H1 (cell line): Measurements from ENCODE around the gene PTGER3. TPM values are rescaled to one million over a fixed set of nuclear protein-coding genes. Genes with fewer than 3 reads are reported as not detected.

Source experiments
- CTCF ChIA-PET: fragments of 300-600 bp; sonication (Branson Sonifier 250); formaldehyde crosslinking; loops from one replicate; lab custom pipeline; 2021; ENCODE audit not compliant: partially characterized antibody; lab: Charles Lee
- POLR2A ChIA-PET: fragments of 300-600 bp; sonication (Branson Sonifier 250); formaldehyde crosslinking; loops from one replicate; lab custom pipeline; 2021; ENCODE audit warnings: inconsistent platforms; ENCODE audit not compliant: partially characterized antibody; lab: Charles Lee
- DNase-seq, 2 experiments: peaks; one replicate each; pipeline versions ENCODE4 v3.0.0 to v3.0.0-alpha.2; 2010 to 2022; ENCODE audit warnings: low spot score in 2 of 2, low read depth in 1 of 2, mixed read lengths in 1 of 2
- FAIRE-seq: peaks from 2 replicates; lab custom pipeline; 2011; peaks lifted over from hg19 to GRCh38; lab: Jason Lieb, UNC
- H2AFZ ChIP-seq: 2 replicates; pipeline ENCODE4 v1.8.1; 2012; ENCODE audit warnings: low read length, inconsistent platforms
- H2AK5ac ChIP-seq: 2 replicates; pipeline ENCODE4 v1.6.1; 2013; ENCODE audit warnings: low read depth, low read length
- H2BK120ac ChIP-seq: replicated peaks from 2 replicates; pipeline ENCODE3; 2013; ENCODE audit warnings: low read depth, low read length, inconsistent platforms
- H2BK12ac ChIP-seq: 2 replicates; pipeline ENCODE4 v1.6.1; 2013; ENCODE audit warnings: low read depth, low read length
- H2BK15ac ChIP-seq: 2 replicates; pipeline ENCODE4 v1.6.1; 2013; ENCODE audit warnings: low read length
- H2BK20ac ChIP-seq: 2 replicates; pipeline ENCODE4 v1.6.1; 2013; ENCODE audit warnings: low read length
- H2BK5ac ChIP-seq: 2 replicates; pipeline ENCODE4 v1.6.1; 2013; ENCODE audit warnings: low read depth, low read length
- H3K14ac ChIP-seq: 2 replicates; pipeline ENCODE4 v1.6.1; 2013; ENCODE audit warnings: inconsistent platforms; ENCODE audit not compliant: insufficient read length
- H3K18ac ChIP-seq: 2 replicates; pipeline ENCODE4 v1.6.1; 2013; ENCODE audit warnings: low read length; ENCODE audit errors: extremely low read depth
- H3K23ac ChIP-seq: 2 replicates; pipeline ENCODE4 v1.6.1; 2013; ENCODE audit warnings: inconsistent platforms; ENCODE audit not compliant: insufficient read length
- H3K23me2 ChIP-seq: 2 replicates; pipeline ENCODE4 v1.6.1; 2013; ENCODE audit warnings: low read depth, low read length
- H3K27ac ChIP-seq: 2 replicates; pipeline ENCODE4 v1.6.1; 2011; ENCODE audit warnings: low read depth, low read length, inconsistent platforms
- H3K27me3 ChIP-seq, 4 experiments: replicated peaks in 1 of 4; 1 replicate in 1 of 4; 2 replicates in 3 of 4; pipeline versions ENCODE4 v1.6.1 to v1.8.1; 2011 to 2013; ENCODE audit warnings: low read length in 3 of 4, mild to moderate bottlenecking in 3 of 4, inconsistent platforms in 2 of 4, mixed read lengths in 2 of 4, moderate library complexity in 1 of 4; ENCODE audit not compliant: control insufficient read depth in 3 of 4, insufficient read depth in 3 of 4; ENCODE audit errors: extremely low read depth in 1 of 4
- H3K36me3 ChIP-seq, 4 experiments: 2 replicates each; pipeline versions ENCODE4 v1.6.1 to v1.8.1; 2011 to 2013; ENCODE audit warnings: mild to moderate bottlenecking in 4 of 4, low read length in 3 of 4, moderate library complexity in 2 of 4, control low read depth in 1 of 4, inconsistent platforms in 1 of 4; ENCODE audit not compliant: insufficient read depth in 4 of 4, control insufficient read depth in 2 of 4
- H3K4ac ChIP-seq: replicated peaks from 2 replicates; pipeline ENCODE3; 2013; ENCODE audit warnings: low read length, low read depth, mixed read lengths, inconsistent platforms; ENCODE audit not compliant: insufficient read length
- H3K4me1 ChIP-seq, 4 experiments: replicated peaks in 1 of 4; 1 replicate in 1 of 4; 2 replicates in 3 of 4; pipeline versions ENCODE4 v1.6.1 to v1.8.1; 2011 to 2013; ENCODE audit warnings: low read length in 3 of 4, inconsistent platforms in 2 of 4, mixed read lengths in 1 of 4; ENCODE audit not compliant: insufficient read depth in 4 of 4, control insufficient read depth in 3 of 4
- H3K4me2 ChIP-seq, 2 experiments: 2 replicates each; pipeline versions ENCODE4 v1.6.1 to v1.8.1; 2011 to 2013; ENCODE audit warnings: low read depth in 2 of 2, low read length in 2 of 2, control low read depth in 1 of 2, inconsistent platforms in 1 of 2, mild to moderate bottlenecking in 1 of 2; ENCODE audit not compliant: insufficient read depth in 1 of 2
- H3K4me3 ChIP-seq, 4 experiments: fragments of 200-600, 300-600 bp in 1 of 4; sonication (generic), shearing (Covaris generic), sonication (Bioruptor Twin) in 1 of 4; 2 replicates each; pipeline versions ENCODE4 v1.5.1 to v1.8.1; 2011 to 2016; ENCODE audit warnings: low read length in 4 of 4, low read depth in 3 of 4, control low read depth in 2 of 4, inconsistent platforms in 2 of 4, mild to moderate bottlenecking in 2 of 4, mixed read lengths in 1 of 4, moderate library complexity in 1 of 4; ENCODE audit not compliant: insufficient read depth in 2 of 4; ENCODE audit errors: extremely low read depth in 1 of 4
- H3K56ac ChIP-seq: replicated peaks from 2 replicates; pipeline ENCODE3; 2013; ENCODE audit warnings: low read depth, mild to moderate bottlenecking, mixed read lengths, low read length, inconsistent platforms; ENCODE audit not compliant: insufficient read length
- H3K79me1 ChIP-seq: 2 replicates; pipeline ENCODE4 v1.6.1; 2013; ENCODE audit warnings: low read depth, low read length, control low read depth
- H3K79me2 ChIP-seq, 2 experiments: 2 replicates each; pipeline versions ENCODE4 v1.6.1 to v1.8.1; 2012 to 2013; ENCODE audit warnings: low read length in 2 of 2, mild to moderate bottlenecking in 2 of 2, inconsistent platforms in 1 of 2; ENCODE audit not compliant: insufficient read depth in 2 of 2, control insufficient read depth in 1 of 2
- H3K9ac ChIP-seq, 4 experiments: replicated peaks in 1 of 4; 1 replicate in 1 of 4; 2 replicates in 3 of 4; pipeline versions ENCODE4 v1.6.1 to v1.8.1; 2011 to 2013; ENCODE audit warnings: low read depth in 3 of 4, low read length in 3 of 4, control low read depth in 2 of 4, mild to moderate bottlenecking in 2 of 4, moderate library complexity in 2 of 4, inconsistent platforms in 1 of 4; ENCODE audit errors: extremely low read depth in 1 of 4
- H3K9me3 ChIP-seq, 2 experiments: 2 replicates each; pipeline versions ENCODE4 v1.6.1 to v1.8.1; 2012 to 2013; ENCODE audit warnings: mild to moderate bottlenecking in 2 of 2, moderate library complexity in 2 of 2, control low read depth in 1 of 2, inconsistent platforms in 1 of 2, low read depth in 1 of 2, low read length in 1 of 2, mixed read lengths in 1 of 2; ENCODE audit not compliant: insufficient read depth in 2 of 2
- H4K20me1 ChIP-seq, 2 experiments: replicated peaks in 1 of 2; 2 replicates each; pipeline versions ENCODE3 to v1.8.1; 2011 to 2013; ENCODE audit warnings: inconsistent platforms in 2 of 2, low read length in 2 of 2, mild to moderate bottlenecking in 1 of 2; ENCODE audit not compliant: insufficient read depth in 2 of 2, control insufficient read depth in 1 of 2
- H4K5ac ChIP-seq: 2 replicates; pipeline ENCODE4 v1.6.1; 2013; ENCODE audit warnings: low read length, low read depth, mixed read lengths, inconsistent platforms; ENCODE audit not compliant: insufficient read length
- H4K8ac ChIP-seq: 2 replicates; pipeline ENCODE4 v1.8.0; 2013; ENCODE audit warnings: mild to moderate bottlenecking, moderate library complexity, low read length, inconsistent platforms; ENCODE audit not compliant: insufficient read depth; ENCODE audit errors: extremely low read depth
- H4K91ac ChIP-seq: replicated peaks from 2 replicates; pipeline ENCODE3; 2013; ENCODE audit warnings: low read length, mixed read lengths, inconsistent platforms; ENCODE audit not compliant: insufficient read length
- JUN ChIP-seq: IDR thresholded peaks from 2 replicates; pipeline ENCODE4 v1.6.1; 2011; ENCODE audit warnings: low read depth, mild to moderate bottlenecking, improper control_type of control experiment, low read length
- KDM1A ChIP-seq: fragments of 200-600, 300-600 bp; sonication (generic); IDR thresholded peaks from 2 replicates; pipeline ENCODE4 v1.7.1; 2016; ENCODE audit warnings: mild to moderate bottlenecking, low read length, borderline replicate concordance
- KDM5A ChIP-seq: fragments of 200-600 bp; IDR thresholded peaks from 2 replicates; pipeline ENCODE4 v1.7.1; 2012; ENCODE audit warnings: mild to moderate bottlenecking, low read length, inconsistent platforms, mixed read lengths
- SIN3A ChIP-seq, 2 experiments: IDR thresholded peaks in 1 of 2; conservative IDR thresholded peaks in 1 of 2; 2 replicates each; pipeline ENCODE4 v1.6.1; 2011 to 2012; ENCODE audit warnings: low read length in 2 of 2, improper control_type of control experiment in 1 of 2, low read depth in 1 of 2, mild to moderate bottlenecking in 1 of 2
- ZNF274 ChIP-seq: IDR thresholded peaks from 2 replicates; pipeline ENCODE4 v1.7.0; 2012; ENCODE audit warnings: low read length, borderline replicate concordance; ENCODE audit errors: extremely low read depth
- WGBS, 2 experiments: shearing (Covaris generic) in 1 of 2; methylation state at CpG; one replicate each; pipeline versions ENCODE4 v1.1.6 to v1.1.7; 2013 to 2015; ENCODE audit warnings: low lambda C conversion rate in 2 of 2, mixed read lengths in 2 of 2, inconsistent platforms in 1 of 2, low coverage in 1 of 2, missing lambda C conversion rate in 1 of 2; ENCODE audit not compliant: insufficient replicate concordance in 2 of 2, insufficient coverage in 1 of 2, insufficient read length in 1 of 2; ENCODE audit errors: extremely low coverage in 1 of 2, missing lambda C conversion rate in 1 of 2; 5-methylcytosine and 5-hydroxymethylcytosine counted together
- polyA plus RNA-seq, 7 experiments: library from polyadenylated mRNA; depleted of rRNA in 3 of 7; stranded (reverse) in 5 of 7; unstranded in 2 of 7; fragments of >200 nt in 5 of 7; fragments of 200-250 nt in 2 of 7; gene quantifications; 1 replicate in 5 of 7; 2 replicates in 1 of 7; 4 replicates in 1 of 7; pipeline versions ENCODE4 v1.2.1 to v1.2.3, GENCODE V29; 2011 to 2013; ENCODE audit warnings: missing spikeins in 2 of 7, mixed read lengths in 2 of 7
- total RNA-seq: library from RNA; stranded (reverse); fragmentation: NEBNext Ultra II Directional; extraction: Animal tissue kit (Norgen Biotek cat#: 25700); gene quantifications from 2 replicates; pipeline ENCODE4 v1.2.1, GENCODE V29; 2021
- TF ChIP-seq, protein P1 (sequence below): IDR thresholded peaks from 2 replicates; pipeline ENCODE4 v1.6.1; 2012; ENCODE audit warnings: inconsistent platforms

The PTGER3 gene
- total and polyA plus RNA-seq, 2 of the 8 experiments (the other 6 are each of a cell fraction or from before 2014, with no cell fraction given): 0.38 to 0.82 TPM

DNA sequence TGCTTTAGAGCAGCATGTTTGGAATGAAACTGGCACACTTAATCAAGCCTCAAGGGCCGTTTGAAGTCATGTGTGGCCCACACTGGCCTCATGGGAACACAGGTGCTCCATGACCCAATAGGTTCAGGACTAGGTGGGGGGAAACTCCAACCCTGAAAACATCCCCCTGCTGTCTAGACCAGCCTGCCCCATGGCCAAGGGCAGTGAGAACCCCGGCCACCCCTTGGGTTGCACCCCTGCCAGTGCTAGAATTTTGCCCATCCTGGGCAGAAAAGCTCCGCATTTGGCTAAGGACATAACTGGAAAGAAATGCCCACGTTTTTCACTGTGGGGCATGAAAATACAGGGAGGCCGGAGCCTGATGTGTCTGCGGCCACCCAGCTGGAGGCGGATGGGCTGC, 6.1 kb upstream of the PTGER3 start:
- no peak overlapping the region for H3K56ac ChIP-seq
- TF ChIP-seq KDM5A (no peak), ZNF274 (no peak), SIN3A (conservative IDR thresholded peaks at IDR 0.05 in 1 of 2, IDR thresholded peaks at IDR 0.05 in 1 of 2; ENCODE audit: low read depth in 1 of 2, low read length in 2 of 2) (no peak), JUN (no peak), KDM1A (no peak)
- TF ChIP-seq, protein P1, sequence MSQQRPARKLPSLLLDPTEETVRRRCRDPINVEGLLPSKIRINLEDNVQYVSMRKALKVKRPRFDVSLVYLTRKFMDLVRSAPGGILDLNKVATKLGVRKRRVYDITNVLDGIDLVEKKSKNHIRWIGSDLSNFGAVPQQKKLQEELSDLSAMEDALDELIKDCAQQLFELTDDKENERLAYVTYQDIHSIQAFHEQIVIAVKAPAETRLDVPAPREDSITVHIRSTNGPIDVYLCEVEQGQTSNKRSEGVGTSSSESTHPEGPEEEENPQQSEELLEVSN: peak; percentile 40; the same call in 1 of the 2 replicates
- 95% methylated on average over 6 of the region's 7 CpGs; no CpG with 5 or more reads in 1 of the 2 experiments for WGBS, 2 experiments
- no peak overlapping the region for H3K4me3 ChIP-seq
- H2BK20ac ChIP-seq: no peak overlapping the region
- no peaks in the 10 kb centered on the region for H3K79me1 ChIP-seq
- no peaks in the 10 kb centered on the region for H3K23me2 ChIP-seq
- H2BK120ac ChIP-seq: no peak overlapping the region
- no peak overlapping the region for H3K18ac ChIP-seq
- H3K23ac ChIP-seq: no peak overlapping the region
- H2BK12ac ChIP-seq: no peak overlapping the region
- peaks cover 0 to 2% (median under 1%) of the 10 kb centered on the region in 4 experiments; a peak in 2 of 7 replicates for H3K27me3 ChIP-seq
- H3K14ac ChIP-seq: no peak overlapping the region
- H4K5ac ChIP-seq: no peak overlapping the region
- H3K36me3 ChIP-seq: peaks cover 0 to 3% (median 2%) of the 10 kb centered on the region in 4 experiments; a peak in 3 of 8 replicates
- ChIA-PET CTCF (no interaction called here), POLR2A (interaction anchor here (1.0 to 1.3 kb wide), 2 partner anchors 9 to 27 kb away, joined by 3 to 4 read pairs; partner anchors contain the start of gene ZRANB2)
- no peak overlapping the region for H3K4ac ChIP-seq
- H2BK15ac ChIP-seq: no peak overlapping the region
- H3K9me3 ChIP-seq: no peaks in the 10 kb centered on the region
- H2AFZ ChIP-seq: no peak overlapping the region
- no peak overlapping the region for H3K9ac ChIP-seq
- DNase-seq: no peak
- no peak overlapping the region for H4K91ac ChIP-seq
- no peak overlapping the region for H4K8ac ChIP-seq
- H2AK5ac ChIP-seq: no peak overlapping the region
- no peak overlapping the region for H3K27ac ChIP-seq
- H3K4me1 ChIP-seq: no peaks in the 10 kb centered on the region
- H3K4me2 ChIP-seq: no peak overlapping the region
- no peak for FAIRE-seq
- no peaks in the 10 kb centered on the region for H3K79me2 ChIP-seq
- H4K20me1 ChIP-seq: no peaks in the 10 kb centered on the region
- H2BK5ac ChIP-seq: no peak overlapping the region
